GM19025 (cell line): ENCODE results near the gene SLC34A3.

Source experiments
- ATAC-seq: cut with Tn5 transposase; IDR thresholded peaks from one replicate; pipeline ENCODE4 v1.9.1; 2021; ENCODE audit warnings: mild to moderate bottlenecking, low read depth, moderate library complexity; ENCODE audit not compliant: unreplicated experiment

SLC34A3 gene

GRCh38 chr9:137217276-137218211 lies 13.2 kb upstream of the SLC34A3 start:
- ATAC-seq: no peak

GRCh38 chr9:137218212-137218753 lies 12.4 kb upstream of the SLC34A3 start:
- ATAC-seq: no peak

- no peak for ATAC-seq
These were observed 11.9 kb upstream of the SLC34A3 start for GRCh38 chr9:137218754-137219271.

- no peak for ATAC-seq
These were observed 10.9 kb upstream of the SLC34A3 start for GRCh38 chr9:137219757-137220316.

- ATAC-seq: no peak
These were observed 10.2 kb upstream of the SLC34A3 start for GRCh38 chr9:137220317-137221094.

- ATAC-seq: no peak
These were observed 9.6 kb upstream of the SLC34A3 start for GRCh38 chr9:137221095-137221505.

- no peak for ATAC-seq
These were observed 9.1 kb upstream of the SLC34A3 start for GRCh38 chr9:137221506-137222111.

GRCh38 chr9:137222190-137223077 lies 8.3 kb upstream of the SLC34A3 start, which contains the start of gene RNF208:
Gene RNF208, minus strand, starts transcription at chr9:137222240. Its CDS starts 1,028 bp downstream, at chr9:137221212.
- ATAC-seq: no peak

- peak; percentile 69 for ATAC-seq
These were observed 7.4 kb upstream of the SLC34A3 start for GRCh38 chr9:137223078-137223970.

GRCh38 chr9:137224830-137225694 lies 5.6 kb upstream of the SLC34A3 start, which contains the start of gene CYSRT1:
Gene CYSRT1, plus strand, starts transcription at chr9:137225174. Its CDS starts 448 bp downstream, at chr9:137225622.
- no peak for ATAC-seq

GRCh38 chr9:137225699-137226331 lies 4.9 kb upstream of the SLC34A3 start:
- no peak for ATAC-seq

GRCh38 chr9:137226338-137227053 lies 4.2 kb upstream of the SLC34A3 start:
- ATAC-seq: no peak

- no peak for ATAC-seq
These were observed 3.4 kb upstream of the SLC34A3 start, which contains the start of gene RNF224 for GRCh38 chr9:137227054-137227852. Gene RNF224, plus strand, starts transcription at chr9:137227502. Its CDS starts 834 bp downstream, at chr9:137228336.

- ATAC-seq: no peak
These were observed 2.7 kb upstream of the SLC34A3 start for GRCh38 chr9:137227853-137228505.
